GM19438 (cell line): ENCODE results near the gene SSBP2.

ENCODE experiments used
- ATAC-seq: cut with Tn5 transposase; IDR thresholded peaks from one replicate; pipeline ENCODE4 v1.9.1; 2021; ENCODE audit warnings: low read depth; ENCODE audit not compliant: unreplicated experiment

Gene SSBP2

DNA sequence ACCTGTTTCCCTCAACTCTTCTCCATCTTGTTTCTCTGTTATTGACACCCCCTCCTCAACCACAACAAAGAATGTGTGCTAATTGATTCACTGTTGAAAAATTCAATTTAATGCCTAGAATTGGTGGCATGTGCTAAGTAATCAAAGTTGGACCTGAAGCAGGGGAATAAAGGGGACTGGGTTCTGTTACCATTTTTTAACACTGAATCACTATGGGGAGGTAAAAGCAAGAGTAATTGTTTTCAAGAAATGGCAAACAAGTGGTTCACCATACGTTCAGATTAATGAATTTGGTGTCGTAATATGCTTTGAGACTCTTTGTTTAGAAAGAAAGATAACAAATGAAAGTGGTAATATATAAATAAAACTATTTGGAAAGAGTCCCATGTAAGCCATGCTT, 17.0 kb upstream of the SSBP2 start:
- ATAC-seq: no peak

GRCh38 chr5:81767097-81767496, 16.2 kb upstream of the SSBP2 start:
- no peak for ATAC-seq

DNA sequence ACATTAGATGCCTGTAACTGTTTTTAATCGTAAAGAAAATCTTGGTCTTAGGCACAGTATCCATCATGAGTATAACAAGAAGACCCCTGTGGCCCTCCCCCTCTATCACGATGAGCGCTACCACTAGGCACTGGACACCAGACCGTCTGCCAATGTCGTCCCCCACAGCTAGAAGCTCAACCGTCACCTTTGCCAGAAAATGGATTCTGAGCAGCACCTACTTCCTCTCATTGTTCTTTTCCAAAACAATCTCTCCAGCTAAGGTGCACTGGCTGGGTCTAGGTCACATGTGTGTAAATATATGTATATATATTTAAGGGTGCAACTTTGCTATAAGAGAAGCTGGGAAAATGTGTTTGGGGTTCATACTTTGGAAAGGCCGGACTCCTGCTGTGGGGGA, 15.7 kb upstream of the SSBP2 start:
- ATAC-seq: no peak

DNA sequence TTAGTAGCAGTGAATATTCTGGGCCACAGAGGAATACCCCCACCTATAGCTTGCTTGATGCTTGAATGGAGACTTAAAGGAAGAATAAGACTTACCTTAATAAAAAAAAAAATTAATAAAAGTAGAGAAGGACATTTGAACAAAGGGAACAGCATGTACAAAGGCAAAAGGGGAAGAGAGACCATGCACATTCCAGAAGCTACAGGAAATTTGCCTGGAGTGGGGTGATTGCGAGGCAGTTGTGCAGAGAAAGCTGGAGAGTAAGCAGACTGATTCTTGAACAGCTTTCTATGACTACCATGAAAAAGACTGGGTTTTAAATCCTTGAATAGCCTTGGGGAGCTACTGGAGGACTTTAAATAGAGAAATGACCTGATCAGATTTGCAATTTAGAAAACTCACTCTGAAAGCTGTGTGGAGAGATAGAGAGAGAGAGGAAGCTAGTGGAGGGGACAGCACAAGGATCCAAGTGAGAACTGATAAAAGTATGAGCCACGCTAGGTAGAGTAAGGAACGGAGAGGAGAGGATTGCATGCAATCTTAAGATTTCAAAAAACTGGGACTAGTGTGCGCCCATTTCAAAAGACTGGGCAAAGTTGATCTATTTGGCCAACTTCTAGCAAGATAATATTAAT, 12.5 kb upstream of the SSBP2 start:
- no peak for ATAC-seq

GRCh38 chr5:81762853-81763252, 12.0 kb upstream of the SSBP2 start:
- no peak for ATAC-seq

DNA sequence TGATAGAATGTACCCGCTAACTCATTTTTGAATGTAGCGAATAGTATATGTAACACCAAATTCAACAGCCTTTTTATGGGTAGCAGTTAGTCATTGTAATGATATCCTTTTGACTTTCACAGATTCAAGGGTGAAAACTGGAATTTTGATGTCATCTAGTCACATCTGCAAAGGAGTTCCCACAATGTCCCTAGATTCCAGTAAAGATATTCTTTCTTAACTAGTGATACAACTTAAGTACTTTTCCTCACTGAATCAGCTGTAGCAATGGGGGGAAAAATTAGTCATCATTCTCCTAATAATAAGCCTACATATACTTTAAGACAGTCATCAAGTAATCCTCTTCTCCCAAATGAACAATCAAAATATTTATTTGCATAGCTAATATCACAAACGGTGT, 11.5 kb upstream of the SSBP2 start:
- ATAC-seq: no peak

- no peak for ATAC-seq
These were observed 11.1 kb upstream of the SSBP2 start for GRCh38 chr5:81761970-81762369.

DNA sequence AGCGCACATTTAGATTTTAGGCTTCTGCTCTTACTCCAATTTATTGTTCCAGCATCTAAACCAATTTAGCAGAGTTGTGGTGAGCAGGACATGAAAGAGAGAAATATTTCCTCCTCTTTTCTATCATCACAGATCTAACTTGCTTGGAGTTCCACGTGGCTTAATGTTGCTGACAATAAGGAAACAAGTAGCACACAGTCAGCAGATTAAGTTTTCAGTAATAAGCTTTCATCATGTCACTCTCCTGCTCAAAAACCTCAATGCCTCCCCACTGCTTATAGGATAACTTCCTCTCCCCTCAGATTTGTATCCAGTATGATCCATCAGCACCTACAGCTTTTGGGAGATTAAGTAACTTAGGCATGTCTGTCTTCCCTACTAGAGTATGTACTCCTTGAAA, 10.4 kb upstream of the SSBP2 start:
- no peak for ATAC-seq

GRCh38 chr5:81760521-81760920, 9.6 kb upstream of the SSBP2 start:
- ATAC-seq: no peak

GRCh38 chr5:81759632-81760005, 8.7 kb upstream of the SSBP2 start:
- no peak for ATAC-seq

- ATAC-seq: no peak
These were observed 6.5 kb upstream of the SSBP2 start for GRCh38 chr5:81757404-81757803.

- no peak for ATAC-seq
These were observed 5.1 kb upstream of the SSBP2 start for GRCh38 chr5:81756016-81756415.

GRCh38 chr5:81755320-81755719, 4.4 kb upstream of the SSBP2 start:
- ATAC-seq: no peak

GRCh38 chr5:81754621-81755020, 3.7 kb upstream of the SSBP2 start:
- no peak for ATAC-seq

DNA sequence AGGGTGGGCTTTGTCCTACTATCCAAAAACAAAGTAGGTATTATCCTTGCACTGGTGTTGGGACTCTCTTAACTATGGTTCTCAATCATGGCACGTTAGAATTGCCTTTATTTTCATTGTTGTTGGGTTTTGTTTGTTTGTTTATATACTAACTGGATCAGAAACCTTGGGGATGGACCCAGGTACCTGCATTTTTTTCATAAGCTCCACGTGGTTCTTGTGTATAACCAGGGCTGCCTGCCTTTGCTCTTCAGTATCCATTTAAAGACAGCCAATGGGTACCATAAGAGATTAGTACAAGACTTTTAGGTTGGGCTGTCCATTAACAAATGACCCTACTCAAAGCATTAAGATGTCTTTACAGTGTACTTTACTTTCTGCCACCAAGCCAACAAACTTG, 2.5 kb upstream of the SSBP2 start:
- ATAC-seq: no peak

DNA sequence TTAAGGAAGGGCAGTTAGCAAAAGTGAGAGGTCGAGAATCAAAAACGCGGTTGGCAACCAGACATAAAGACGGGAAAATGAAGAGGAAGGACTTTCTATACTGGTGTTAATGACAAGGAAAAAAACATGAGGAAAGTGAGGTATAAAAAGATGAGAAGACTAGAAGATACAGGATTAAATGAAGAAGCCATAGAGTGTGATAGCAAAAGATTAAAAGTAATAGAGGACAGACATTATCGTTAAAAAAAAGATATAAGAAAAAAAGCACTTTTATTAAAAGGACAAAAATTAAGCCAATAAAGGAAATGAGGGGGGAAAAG, 1.7 kb upstream of the SSBP2 start:
- ATAC-seq: no peak

DNA sequence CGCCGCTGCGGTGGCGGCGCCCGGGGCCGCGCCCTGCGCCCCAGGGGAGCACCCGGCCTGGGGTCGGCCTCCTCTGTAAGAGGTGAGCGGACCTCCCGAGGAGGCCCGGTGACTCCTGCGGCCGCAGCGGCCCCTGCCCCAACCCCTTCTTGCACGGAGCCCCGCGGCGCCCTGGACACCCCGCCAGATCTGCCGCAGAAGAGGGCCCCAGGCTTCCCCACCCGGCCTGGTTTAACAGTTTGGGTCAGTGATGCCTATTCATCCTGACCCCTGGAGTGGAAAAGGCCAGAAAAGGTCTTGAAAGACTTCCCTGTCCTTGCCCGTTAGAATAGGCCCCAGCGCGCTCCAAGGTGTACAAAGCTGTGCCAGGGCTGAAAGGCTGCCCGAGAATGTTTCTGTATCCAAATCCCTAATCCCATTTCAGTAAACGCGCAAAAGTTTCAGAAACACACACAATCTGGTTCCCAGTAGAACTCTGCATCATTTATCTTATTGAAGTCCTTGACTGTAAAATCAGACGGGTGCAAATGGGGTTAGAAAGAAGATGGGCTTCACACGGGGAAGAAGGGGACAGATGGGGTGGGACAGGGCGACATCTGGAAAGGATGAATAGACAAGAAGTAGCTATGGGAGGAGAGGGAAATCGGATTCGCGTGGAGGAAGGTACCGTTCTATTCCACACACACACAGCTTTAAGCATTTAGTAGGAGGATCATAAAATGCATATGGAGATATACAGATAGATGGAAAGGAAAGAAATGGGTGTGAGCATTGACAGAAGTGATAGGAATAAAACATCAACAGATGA, 1.1 kb upstream of the SSBP2 start:
- no peak for ATAC-seq

DNA sequence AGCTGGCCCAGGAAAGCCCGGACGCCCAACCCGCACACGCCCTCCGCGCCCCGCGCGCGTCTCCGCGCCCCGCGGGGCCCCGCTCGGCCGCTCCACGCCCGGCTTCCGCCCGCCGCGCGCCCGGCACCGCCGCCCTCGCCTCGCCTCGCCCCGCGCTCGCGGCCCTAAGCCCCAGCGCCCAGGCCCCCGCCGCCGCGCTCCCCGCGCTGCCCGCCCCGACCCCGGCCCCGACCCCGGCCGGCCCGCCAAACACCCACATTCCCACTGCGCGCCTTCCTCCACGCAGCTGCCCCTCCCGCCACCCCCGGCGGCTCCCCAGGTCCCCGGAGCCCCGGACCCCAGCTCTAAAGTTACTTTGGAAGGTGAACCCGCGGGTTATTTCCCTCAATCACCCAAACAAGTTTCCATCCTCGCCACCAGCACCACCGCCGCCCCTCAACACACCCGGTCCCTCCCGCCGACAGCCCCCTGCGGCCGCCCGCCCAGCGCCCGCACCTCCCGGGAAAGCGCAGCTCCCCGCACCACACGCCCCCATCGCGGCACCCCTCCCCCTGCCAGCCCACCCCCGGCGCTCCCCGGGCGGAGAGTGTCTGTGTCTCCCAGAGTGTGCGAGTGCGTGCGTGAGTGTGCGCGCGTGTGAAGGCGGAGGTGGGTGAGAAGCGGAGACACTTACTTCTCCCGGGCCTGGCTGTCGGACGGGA, 439 bp downstream of the SSBP2 start:
- ATAC-seq: no peak

DNA sequence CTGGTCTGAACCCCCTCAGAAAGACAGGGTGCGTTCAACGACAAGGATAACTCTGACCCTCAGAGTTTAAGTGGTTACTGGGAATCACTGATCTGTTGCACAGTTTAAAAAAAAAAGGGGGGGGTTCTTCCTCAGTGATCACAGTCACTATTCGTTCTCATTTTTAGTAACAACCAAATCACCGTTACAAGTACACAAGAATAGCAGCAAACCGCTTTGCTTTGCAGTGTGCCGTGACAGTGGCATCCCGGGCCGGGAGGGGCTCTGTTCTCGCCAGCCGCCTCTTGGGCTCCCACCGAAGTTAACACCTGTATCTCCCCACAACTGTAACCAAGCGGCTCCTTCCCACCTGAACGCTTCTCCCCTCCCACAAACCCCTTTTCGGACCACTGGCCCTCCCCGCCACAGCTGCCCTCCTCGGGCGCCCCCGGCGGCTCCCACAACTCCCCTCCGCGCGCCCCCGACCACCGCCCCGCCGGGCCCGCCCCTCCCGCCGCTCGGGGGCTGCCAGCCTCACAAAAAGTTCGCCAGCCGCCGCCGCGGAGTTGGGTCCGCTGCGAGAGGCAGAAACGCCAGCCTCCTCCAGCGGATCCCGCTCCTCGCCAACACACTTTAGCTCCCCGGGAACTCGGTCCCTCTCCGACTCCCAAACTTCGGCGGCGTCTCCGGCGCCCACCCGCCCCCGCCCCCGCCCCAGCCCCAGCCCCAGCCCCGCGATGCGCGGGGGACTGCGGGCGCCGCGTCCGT, 1.2 kb downstream of the SSBP2 start:
- ATAC-seq: peak; percentile 38

GRCh38 chr5:81749192-81749560, 1.7 kb downstream of the SSBP2 start:
- no peak for ATAC-seq

DNA sequence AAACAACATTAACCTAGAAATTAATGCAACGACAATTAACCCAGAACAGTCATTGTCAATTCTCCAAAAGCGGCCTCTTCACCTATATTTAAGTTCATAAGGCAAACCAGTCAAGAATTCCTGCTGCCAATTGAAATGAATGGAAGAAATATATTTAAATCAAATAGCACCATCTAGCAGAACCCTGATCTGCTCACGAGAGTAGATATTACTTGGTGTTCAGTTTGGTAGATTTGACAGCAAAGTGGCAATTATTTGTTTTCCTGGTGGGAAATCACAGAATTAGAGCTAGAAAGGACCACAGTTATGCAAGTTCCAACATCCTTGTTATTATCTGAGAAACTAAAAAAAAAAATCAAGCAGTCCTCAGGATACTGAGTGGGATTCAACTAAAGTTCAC, 2.3 kb downstream of the SSBP2 start:
- no peak for ATAC-seq
